Ovary (tissue), 3 donors: ENCODE data around the gene CCL7.

Experiments
- CTCF ChIP-seq, 3 donors: fragments of 450-650 bp in 2 of 3; fragments of 200-600 bp in 1 of 3; IDR thresholded peaks; one replicate each; pipeline versions ENCODE4 v1.5.1 to v1.8.0; 2016 to 2022; ENCODE audit warnings: antibody characterized with exemption in 3 of 3, mild to moderate bottlenecking in 1 of 3
- POLR2A ChIP-seq: fragments of 450-650 bp; IDR thresholded peaks from one replicate; pipeline ENCODE4 v1.6.1; 2017; ENCODE audit warnings: antibody characterized with exemption, mild to moderate bottlenecking, moderate library complexity
- donor health status: DM: no; HTN: no; CAD: no.

- TF ChIP-seq CTCF (IDR thresholded peaks at IDR 0.05) (no peak), POLR2A (no peak)
Observed at GRCh38 chr17:34303606-34304005, 33.6 kb downstream of the CCL7 start.
